ENCODE results near the gene VTN. TPM values are rescaled to one million over a fixed set of nuclear protein-coding genes. Genes with fewer than 3 reads are reported as not detected.

The VTN gene
- polyA plus RNA-seq, 1 donor from 2014 or later: 1.5 TPM

GRCh38 chr17:28342313-28342712 lies 27.8 kb downstream of the VTN start:
- no peaks in the 10 kb centered on the region for H3K27me3 ChIP-seq (ENCODE audit: insufficient read depth, low read depth, low read length)
- H3K4me2 ChIP-seq (ENCODE audit: low read length): no peak overlapping the region
- H3K27ac ChIP-seq (ENCODE audit: low read length): no peak overlapping the region
- no peaks in the 10 kb centered on the region for H3K9me2 ChIP-seq (ENCODE audit: insufficient read depth, low read length)
- H3K36me3 ChIP-seq (ENCODE audit: insufficient read depth, low read length): peaks cover 8% of the 10 kb centered on the region
- no peak overlapping the region for H2AFZ ChIP-seq (ENCODE audit: low read depth, low read length)
- H3K79me2 ChIP-seq (replicated peaks; ENCODE audit: insufficient read depth, low read length): peaks cover 20% of the 10 kb centered on the region
- no peak overlapping the region for H3K9ac ChIP-seq (ENCODE audit: low read length)
- H3K4me3 ChIP-seq (ENCODE audit: low read length): no peak overlapping the region
- H4K20me1 ChIP-seq (ENCODE audit: insufficient read depth): no peaks in the 10 kb centered on the region
- H3F3A ChIP-seq (ENCODE audit: insufficient read depth, low read length, poor library complexity, severe bottlenecking): no peaks in the 10 kb centered on the region
- no peak for TF ChIP-seq CTCF (IDR thresholded peaks at IDR 0.05; ENCODE audit: poor library complexity, severe bottlenecking)
- TF ChIP-seq SMC3 (conservative IDR thresholded peaks at IDR 0.05; ENCODE audit: poor library complexity): no peak
- no peak for TF ChIP-seq MXI1 (conservative IDR thresholded peaks at IDR 0.05; ENCODE audit: poor library complexity, severe bottlenecking)
- TF ChIP-seq REST (IDR thresholded peaks at IDR 0.05; ENCODE audit: borderline replicate concordance): no peak
- no peak for TF ChIP-seq EZH2 (IDR thresholded peaks at IDR 0.05; ENCODE audit: borderline replicate concordance, insufficient read depth, low read length, poor library complexity, severe bottlenecking)
- TF ChIP-seq RAD21 (conservative IDR thresholded peaks at IDR 0.05): no peak
- TF ChIP-seq EP300 (conservative IDR thresholded peaks at IDR 0.05; ENCODE audit: poor library complexity, severe bottlenecking): no peak
- TF ChIP-seq POLR2AphosphoS5 (IDR thresholded peaks at IDR 0.05): no peak
- TF ChIP-seq TAF1 (IDR thresholded peaks at IDR 0.05; ENCODE audit: low read depth): no peak
- no peaks in the 10 kb centered on the region for H3K9me3 ChIP-seq (ENCODE audit: low read length)

- TF ChIP-seq RAD21 (conservative IDR thresholded peaks at IDR 0.05) (no peak), TAF1 (IDR thresholded peaks at IDR 0.05; ENCODE audit: low read depth) (no peak), CTCF (IDR thresholded peaks at IDR 0.05; ENCODE audit: poor library complexity, severe bottlenecking) (no peak), POLR2AphosphoS5 (IDR thresholded peaks at IDR 0.05) (no peak), EP300 (conservative IDR thresholded peaks at IDR 0.05; ENCODE audit: poor library complexity, severe bottlenecking) (no peak), EZH2 (IDR thresholded peaks at IDR 0.05; ENCODE audit: borderline replicate concordance, insufficient read depth, low read length, poor library complexity, severe bottlenecking) (no peak), SMC3 (conservative IDR thresholded peaks at IDR 0.05; ENCODE audit: poor library complexity) (no peak), REST (IDR thresholded peaks at IDR 0.05; ENCODE audit: borderline replicate concordance) (no peak), MXI1 (conservative IDR thresholded peaks at IDR 0.05; ENCODE audit: poor library complexity, severe bottlenecking) (no peak)
Measured at GRCh38 chr17:28341516-28341915, 28.6 kb downstream of the VTN start.

More at GRCh38 chr17:28341516-28341915, 28.6 kb downstream of the VTN start:
- Histone ChIP-seq H3K27ac (ENCODE audit: low read length) (no peak overlapping the region), H3K9me3 (ENCODE audit: low read length) (no peaks in the 10 kb centered on the region), H3K9ac (ENCODE audit: low read length) (no peak overlapping the region), H3K27me3 (ENCODE audit: insufficient read depth, low read depth, low read length) (no peaks in the 10 kb centered on the region), H4K20me1 (ENCODE audit: insufficient read depth) (no peaks in the 10 kb centered on the region), H2AFZ (ENCODE audit: low read depth, low read length) (no peak overlapping the region), H3F3A (ENCODE audit: insufficient read depth, low read length, poor library complexity, severe bottlenecking) (no peaks in the 10 kb centered on the region), H3K4me2 (ENCODE audit: low read length) (no peak overlapping the region), H3K79me2 (replicated peaks; ENCODE audit: insufficient read depth, low read length) (peaks cover 27% of the 10 kb centered on the region), H3K4me3 (ENCODE audit: low read length) (no peak overlapping the region), H3K36me3 (ENCODE audit: insufficient read depth, low read length) (peaks cover 6% of the 10 kb centered on the region), H3K9me2 (ENCODE audit: insufficient read depth, low read length) (no peaks in the 10 kb centered on the region)
